SK-N-MC (cell line): ENCODE results near the gene MCOLN1.

Experiments used
- EZH2 ChIP-seq: fragments of 200-600 bp; sonication (generic); IDR thresholded peaks from one replicate; pipeline ENCODE4 v1.6.1; 2017; ENCODE audit warnings: antibody characterized with exemption
- FOXP2 ChIP-seq: optimal IDR thresholded peaks from 2 replicates; pipeline ENCODE3; 2011; ENCODE audit warnings: mild to moderate bottlenecking, moderate library complexity; ENCODE audit not compliant: insufficient read depth; ENCODE audit errors: extremely low read length, control extremely low read depth
- POLR2AphosphoS5 ChIP-seq: IDR thresholded peaks from 2 replicates; pipeline ENCODE4 v1.6.1; 2012; ENCODE audit warnings: mild to moderate bottlenecking, low read depth, low read length, borderline replicate concordance

- TF ChIP-seq POLR2AphosphoS5 (no peak), EZH2 (no peak), FOXP2 (no peak)
Measured at GRCh38 chr19:7522923-7523667, 671 bp downstream of the MCOLN1 start.
